MV-4-11 (cell line): ENCODE results near the gene IL11RA.

Experiments
- DNase-seq: peaks from one replicate; lab custom pipeline; 2025; lab: John Stamatoyannopoulos, UW

IL11RA gene

DNA sequence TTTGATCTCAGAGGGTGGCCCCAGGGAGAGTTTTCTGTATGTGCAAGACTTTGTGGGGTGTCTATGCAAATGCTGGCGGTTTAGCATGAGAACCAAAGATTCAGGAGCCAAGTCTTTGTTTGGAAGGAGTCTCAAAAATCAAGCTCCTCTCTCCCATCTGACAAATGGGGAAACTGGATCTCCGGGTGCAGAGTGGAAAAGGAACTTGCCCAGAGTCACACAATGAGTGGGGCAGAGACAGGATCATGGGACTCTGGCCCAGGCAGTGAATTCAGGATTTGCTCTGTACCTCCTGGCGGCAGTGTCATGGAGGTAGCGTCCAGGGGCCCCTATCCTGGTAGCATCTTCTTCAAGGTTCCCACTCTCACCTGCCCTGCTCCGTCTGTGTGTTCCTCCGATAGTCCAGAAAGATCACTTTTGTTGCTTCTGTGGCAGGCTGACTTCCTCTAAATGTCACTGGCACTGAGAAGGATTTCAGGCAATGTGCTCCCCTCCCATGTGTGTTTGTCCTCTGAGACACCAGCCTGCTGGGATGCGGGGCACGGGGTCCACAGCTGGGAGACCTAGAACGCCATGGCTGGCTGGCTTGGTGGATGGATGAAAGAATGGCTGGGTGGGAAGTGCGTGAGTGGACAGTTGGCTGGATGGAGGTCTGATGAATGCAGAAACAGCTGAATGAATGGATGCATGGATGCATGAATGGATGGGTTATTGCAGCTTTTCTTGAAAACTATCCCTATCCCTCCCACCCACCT lies 35.5 kb downstream of the IL11RA start:
- no peak for DNase-seq

DNA sequence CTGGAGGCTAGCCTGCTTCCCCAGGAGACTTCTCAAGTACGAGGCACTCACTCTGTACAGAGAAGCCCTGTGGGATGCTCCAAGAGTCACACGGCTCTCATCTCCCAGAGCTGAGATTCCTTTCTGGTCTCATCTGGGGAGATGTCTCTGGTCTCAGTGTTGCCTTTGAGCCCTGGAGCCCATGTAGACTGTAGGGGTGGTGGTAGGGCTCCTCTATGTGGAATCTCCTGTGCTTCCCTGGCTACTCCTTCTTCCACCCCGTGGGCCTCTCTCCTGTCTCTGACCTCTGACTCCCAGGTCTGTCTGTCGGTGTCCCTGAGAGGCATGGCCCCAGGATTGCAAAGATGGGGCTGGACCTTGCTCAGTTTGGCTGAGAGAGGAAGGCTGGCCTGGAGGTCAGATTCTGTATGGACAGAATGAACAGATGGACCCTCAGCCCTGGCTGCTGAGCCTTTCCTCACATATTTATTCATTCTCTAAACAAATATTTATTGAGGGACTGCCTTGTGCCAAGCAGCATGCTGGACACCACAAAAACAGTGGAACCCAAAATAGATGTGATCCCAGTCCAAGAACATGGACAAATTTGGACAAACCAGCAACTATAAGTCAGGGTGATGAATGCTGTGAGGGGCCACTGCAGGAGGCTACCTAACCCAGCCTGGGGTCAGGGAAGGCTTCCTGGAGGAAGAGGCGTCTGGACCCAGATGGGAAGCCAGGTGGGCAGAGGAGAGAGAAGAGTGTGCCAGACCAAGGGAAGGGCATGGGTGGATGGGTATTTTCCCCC lies 36.5 kb downstream of the IL11RA start:
- no peak for DNase-seq

DNA sequence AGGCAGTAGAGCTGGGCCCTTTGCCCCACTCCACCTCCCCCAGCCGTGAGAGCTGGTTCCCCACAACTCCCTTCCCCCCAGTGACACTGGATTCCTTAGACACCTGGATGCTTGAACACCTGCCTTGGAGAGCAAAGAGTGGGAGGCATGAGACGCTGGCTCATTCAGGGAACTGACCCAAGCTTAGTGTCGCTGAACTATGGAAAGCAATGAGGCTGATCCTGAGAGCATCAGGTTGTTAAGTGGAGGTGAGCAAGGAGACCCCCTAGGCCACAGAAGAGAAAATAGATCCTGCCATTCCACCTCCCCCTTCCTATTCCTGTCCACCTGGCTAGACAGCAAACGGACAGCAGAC lies 37.1 kb downstream of the IL11RA start:
- DNase-seq: no peak

GRCh38 chr9:34689512-34689911 lies 37.5 kb downstream of the IL11RA start:
- DNase-seq: no peak

GRCh38 chr9:34690983-34691935 lies 39.3 kb downstream of the IL11RA start, which contains the start of gene CCL19:
TSS of gene CCL19 (minus strand) at chr9:34691276. CDS start at chr9:34691139, 137 bp downstream.
- DNase-seq: no peak

- no peak for DNase-seq
Measured at GRCh38 chr9:34691936-34692315, 39.9 kb downstream of the IL11RA start.

DNA sequence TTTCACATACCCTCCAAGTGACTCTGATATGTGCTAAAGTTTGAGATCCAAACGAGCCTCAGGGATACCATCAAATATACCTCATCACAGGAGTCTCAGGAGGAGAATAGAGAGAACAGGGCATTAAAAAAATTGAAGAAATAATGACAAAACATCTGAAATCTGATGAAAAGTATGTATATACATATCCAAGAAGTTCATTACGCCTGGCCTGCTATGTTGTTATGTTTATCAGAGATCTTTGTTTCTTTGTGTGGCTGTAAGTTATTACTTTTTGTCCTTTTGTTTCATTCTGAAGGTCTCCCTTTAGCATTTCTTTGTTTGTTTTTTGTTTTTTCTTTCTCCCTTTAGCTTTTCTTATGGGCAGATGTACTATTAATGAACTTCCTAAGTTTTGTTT lies 41.6 kb downstream of the IL11RA start:
- DNase-seq: no peak

GRCh38 chr9:34694811-34695210 lies 42.8 kb downstream of the IL11RA start:
- no peak for DNase-seq

DNA sequence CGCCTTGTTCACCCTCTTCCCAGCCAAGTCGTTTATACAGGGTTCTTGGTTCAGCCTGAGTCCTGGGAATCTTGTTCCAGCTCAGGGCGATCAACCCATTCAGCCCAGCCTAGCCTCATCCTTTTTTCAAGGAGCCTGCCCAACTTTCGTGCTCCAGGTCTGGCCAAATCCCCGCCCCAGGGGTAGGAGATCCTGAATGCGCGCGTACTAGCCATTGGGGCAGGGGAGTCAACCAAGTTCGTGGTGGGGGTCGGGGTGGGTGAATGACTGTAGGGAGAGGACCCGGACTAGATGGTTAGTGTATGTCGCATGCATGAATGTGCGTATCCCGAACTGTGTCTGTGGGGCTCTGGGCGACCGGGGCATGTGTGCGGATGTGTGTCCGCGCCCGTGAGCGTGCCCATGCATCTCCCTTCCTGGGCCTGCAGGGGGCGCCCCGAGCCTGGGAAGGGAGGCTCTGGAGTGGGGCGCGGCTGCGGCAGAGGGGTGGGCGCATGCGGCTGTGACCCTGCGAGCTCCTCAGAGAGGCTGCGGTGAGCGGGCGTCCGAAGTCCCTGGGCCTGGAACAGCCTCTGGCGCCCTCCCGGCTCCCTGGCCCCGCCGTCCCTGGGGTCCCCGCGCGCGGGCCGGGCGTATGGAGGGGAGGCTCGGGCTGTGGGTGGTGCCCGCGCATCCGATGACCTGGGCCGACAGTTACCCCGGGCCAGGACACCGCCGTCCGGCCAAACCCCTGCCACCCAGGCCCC lies 49.2 kb downstream of the IL11RA start:
- DNase-seq: peak; percentile 23

DNA sequence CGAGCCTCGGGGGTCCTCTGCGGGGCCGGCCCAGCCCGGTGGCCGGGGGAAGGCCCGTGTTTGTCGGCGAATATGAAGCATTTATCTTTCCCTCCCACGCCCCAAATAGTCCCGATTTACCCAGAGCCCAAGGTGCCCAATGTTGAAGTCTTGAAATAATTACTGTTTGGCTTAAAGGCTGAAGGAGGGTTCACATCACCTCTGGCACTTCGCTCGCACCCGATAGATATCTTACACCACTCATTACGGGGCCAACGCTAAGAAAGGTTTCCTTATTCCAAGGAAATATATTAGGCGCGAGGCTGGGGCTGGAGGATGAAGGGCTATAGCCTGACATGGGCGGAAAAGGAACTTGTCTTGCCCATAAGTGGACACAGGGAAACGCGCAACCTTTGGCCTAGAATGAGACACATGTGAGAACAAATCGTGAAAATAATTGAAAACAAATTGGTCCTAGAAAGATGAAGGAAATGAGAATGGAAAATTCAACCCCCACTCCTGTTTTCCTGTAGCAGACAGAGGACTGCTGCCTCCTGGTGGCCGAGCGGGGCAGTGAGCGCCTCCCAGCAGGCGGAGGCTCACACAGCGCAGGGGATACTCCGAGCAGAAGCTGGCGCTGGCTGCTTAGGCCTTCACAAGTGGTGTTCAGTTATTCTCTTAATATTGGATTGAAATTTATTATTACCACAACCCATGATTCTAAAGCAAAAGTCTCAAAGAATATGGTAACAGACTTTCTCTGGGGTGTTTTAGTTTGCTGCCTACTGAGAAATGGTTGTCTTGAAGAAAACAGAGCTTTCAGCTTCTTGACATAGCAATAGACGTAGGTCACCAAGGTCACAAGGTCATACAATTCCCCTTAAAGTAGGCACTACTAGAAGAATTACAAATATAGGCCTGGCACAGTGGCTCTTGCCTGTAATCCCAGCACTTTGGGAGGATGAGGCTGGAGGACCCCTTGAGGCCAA lies 50.1 kb downstream of the IL11RA start:
- peak; percentile 64 for DNase-seq

DNA sequence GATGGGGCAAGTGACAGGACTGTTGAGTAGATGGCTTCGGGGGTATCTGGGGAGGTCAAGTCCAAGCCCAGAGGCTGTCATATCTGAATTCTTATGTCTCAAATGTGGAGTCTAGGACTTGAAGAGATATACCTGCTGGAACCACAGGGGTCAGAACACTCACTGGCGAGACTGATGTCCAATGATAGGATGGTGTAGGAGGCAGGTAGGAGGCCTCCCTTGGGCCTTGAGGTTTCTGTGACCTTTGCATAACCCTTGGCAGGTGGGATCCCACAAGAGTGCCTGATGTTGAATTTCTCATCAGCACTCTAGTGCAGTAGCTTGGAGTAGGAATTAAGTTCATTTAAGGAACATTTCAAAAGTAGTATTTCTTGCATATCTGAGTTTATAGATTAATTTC lies 55.1 kb downstream of the IL11RA start:
- DNase-seq: no peak

DNA sequence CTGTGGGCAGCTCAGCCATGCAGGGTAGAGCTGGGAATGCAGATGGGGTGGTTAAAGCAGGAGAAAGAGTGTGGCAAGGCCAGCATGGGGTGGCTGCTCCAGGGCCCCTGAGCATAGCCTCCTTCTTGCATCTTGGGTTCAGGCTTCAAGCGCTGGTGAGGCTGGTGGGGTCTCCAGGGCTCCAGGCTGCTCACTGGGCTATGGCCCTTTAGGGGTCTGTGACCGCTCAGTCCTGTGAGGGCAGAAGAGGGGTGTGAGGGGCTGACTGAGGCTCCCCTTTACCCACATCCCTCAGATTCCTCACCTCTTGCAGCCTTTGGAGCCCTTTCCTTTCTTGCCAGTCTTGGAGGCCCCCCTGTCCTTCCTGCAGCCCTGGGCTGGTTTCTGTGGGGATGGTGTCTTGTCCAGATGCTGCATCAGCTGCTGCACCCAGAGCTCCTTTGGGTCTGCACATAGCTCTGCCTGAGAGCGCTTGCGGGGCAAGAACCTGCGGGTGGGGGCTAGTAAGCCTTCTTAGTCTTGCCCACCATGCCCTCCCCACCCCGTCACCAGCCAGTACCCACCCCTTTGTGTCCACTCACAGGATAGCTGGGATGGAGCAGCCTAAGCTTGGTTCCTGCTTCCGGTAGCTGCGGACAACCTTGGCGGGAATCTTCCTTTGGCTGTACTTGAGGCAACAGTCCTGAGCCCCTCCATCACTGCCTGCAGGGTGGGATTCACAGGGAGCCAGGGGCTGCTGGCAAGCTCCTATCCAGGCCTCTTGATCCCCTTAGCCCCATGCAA lies 57.4 kb downstream of the IL11RA start:
- no peak for DNase-seq

- DNase-seq: peak; percentile 26
Measured at GRCh38 chr9:34710023-34710422, 58.0 kb downstream of the IL11RA start, which contains the start of gene CCL21. TSS of gene CCL21 (minus strand) at chr9:34710136. CDS start at chr9:34710066, 70 bp downstream.
